Parathyroid adenoma (tissue), 2 donors: ENCODE data around the gene ABCD2.
"Not testable (repeated sequence)": the region's sequence is repeated elsewhere in the genome, so short reads cannot be mapped to it uniquely, and the experiment has no call there.

ENCODE experiments used
- H2AFZ ChIP-seq: fragments of 300-600 bp; sonication (generic); one replicate; pipeline ENCODE4 v1.7.0; 2017; ENCODE audit warnings: antibody characterized with exemption, mild to moderate bottlenecking
- H3K27ac ChIP-seq: fragments of 300-600 bp; sonication (generic); one replicate; pipeline ENCODE4 v1.7.0; 2017
- H3K27me3 ChIP-seq: fragments of 300-600 bp; sonication (generic); one replicate; pipeline ENCODE4 v1.7.0; 2017; ENCODE audit warnings: low read length; ENCODE audit not compliant: control insufficient read depth, insufficient read depth
- H3K36me3 ChIP-seq: fragments of 300-600 bp; sonication (generic); one replicate; pipeline ENCODE4 v1.7.0; 2017; ENCODE audit warnings: low read length; ENCODE audit not compliant: control insufficient read depth, insufficient read depth
- H3K4me1 ChIP-seq: fragments of 300-600 bp; sonication (generic); one replicate; pipeline ENCODE4 v1.7.0; 2017; ENCODE audit warnings: control low read depth
- H3K4me2 ChIP-seq: fragments of 300-600 bp; sonication (generic); one replicate; pipeline ENCODE4 v1.7.0; 2017; ENCODE audit warnings: low read length
- H3K4me3 ChIP-seq: fragments of 300-600 bp; sonication (generic); one replicate; pipeline ENCODE4 v1.7.0; 2017; ENCODE audit warnings: low read depth, low read length
- H3K79me2 ChIP-seq: fragments of 300-600 bp; sonication (generic); one replicate; pipeline ENCODE4 v1.7.0; 2017; ENCODE audit warnings: control low read depth
- H3K9ac ChIP-seq: fragments of 300-600 bp; sonication (generic); one replicate; pipeline ENCODE4 v1.7.0; 2017; ENCODE audit warnings: mild to moderate bottlenecking
- H3K9me3 ChIP-seq: fragments of 300-600 bp; sonication (generic); one replicate; pipeline ENCODE4 v1.7.0; 2017; ENCODE audit warnings: low read length; ENCODE audit not compliant: control insufficient read depth
- CTCF ChIP-seq: fragments of 300-600 bp; sonication (generic); IDR thresholded peaks from one replicate; pipeline ENCODE4 v1.7.0; 2017; ENCODE audit warnings: antibody characterized with exemption, mild to moderate bottlenecking
- donor health status: primary hyperparathyroidism.

ABCD2 gene

GRCh38 chr12:39626033-39626814, 6.6 kb upstream of the ABCD2 start:
- no peak for TF ChIP-seq CTCF
- Histone ChIP-seq H3K27me3 (no peaks in the 10 kb centered on the region), H3K9me3 (no peaks in the 10 kb centered on the region), H3K4me1 (no peaks in the 10 kb centered on the region), H2AFZ (no peak overlapping the region), H3K36me3 (no peaks in the 10 kb centered on the region), H3K27ac (no peak overlapping the region), H3K9ac (no peak overlapping the region), H3K4me2 (no peak overlapping the region), H3K79me2 (no peaks in the 10 kb centered on the region), H3K4me3 (no peak overlapping the region)

GRCh38 chr12:39623919-39624318, 4.3 kb upstream of the ABCD2 start:
- Histone ChIP-seq H3K27me3 (no peaks in the 10 kb centered on the region), H3K4me1 (peaks cover 2% of the 10 kb centered on the region), H3K36me3 (no peaks in the 10 kb centered on the region), H3K9ac (no peak overlapping the region), H3K79me2 (no peaks in the 10 kb centered on the region), H3K4me3 (no peak overlapping the region), H3K27ac (no peak overlapping the region), H2AFZ (no peak overlapping the region), H3K4me2 (no peak overlapping the region), H3K9me3 (no peaks in the 10 kb centered on the region)
- no peak for TF ChIP-seq CTCF

GRCh38 chr12:39623160-39623559, 3.6 kb upstream of the ABCD2 start:
- H3K27me3 ChIP-seq, H3K36me3 ChIP-seq, H3K27ac ChIP-seq, H3K4me2 ChIP-seq, H2AFZ ChIP-seq, H3K4me3 ChIP-seq, H3K9ac ChIP-seq, H3K4me1 ChIP-seq, H3K9me3 ChIP-seq, H3K79me2 ChIP-seq: not testable (repeated sequence)

- Histone ChIP-seq H3K36me3 (no peaks in the 10 kb centered on the region), H3K4me3 (no peak overlapping the region), H3K27me3 (no peaks in the 10 kb centered on the region), H3K4me2 (no peak overlapping the region), H3K9ac (no peak overlapping the region), H2AFZ (no peak overlapping the region), H3K9me3 (no peaks in the 10 kb centered on the region), H3K79me2 (no peaks in the 10 kb centered on the region), H3K27ac (no peak overlapping the region), H3K4me1 (peaks cover 2% of the 10 kb centered on the region)
- no peak for TF ChIP-seq CTCF
Measured at GRCh38 chr12:39622306-39622705, 2.7 kb upstream of the ABCD2 start.

GRCh38 chr12:39621670-39622069, 2.1 kb upstream of the ABCD2 start:
- no peak overlapping the region for H3K9ac ChIP-seq
- no peak overlapping the region for H3K27ac ChIP-seq
- no peaks in the 10 kb centered on the region for H3K9me3 ChIP-seq
- no peak overlapping the region for H3K4me3 ChIP-seq
- no peaks in the 10 kb centered on the region for H3K36me3 ChIP-seq
- H3K4me1 ChIP-seq, result peaks cover 2% of the 10 kb centered on the region
- no peaks in the 10 kb centered on the region for H3K27me3 ChIP-seq
- no peak overlapping the region for H2AFZ ChIP-seq
- TF ChIP-seq CTCF, result no peak
- H3K79me2 ChIP-seq, result no peaks in the 10 kb centered on the region
- H3K4me2 ChIP-seq, result no peak overlapping the region
